Breast epithelium (tissue), 4 donors: ENCODE measurements around the gene PLXND1. TPM values are rescaled to one million over a fixed set of nuclear protein-coding genes. Genes with fewer than 3 reads are reported as not detected.

ENCODE experiments used
- DNase-seq, 2 donors: peaks; one replicate each; pipeline ENCODE4 v3.0.0-alpha.2; 2019; ENCODE audit warnings: low spot score in 2 of 2
- H3K27ac ChIP-seq, 2 donors: fragments of 200-600 bp; sonication (generic) in 1 of 2; one replicate each; pipeline ENCODE4 v1.5.1; 2016 to 2019; ENCODE audit warnings: mild to moderate bottlenecking in 1 of 2
- H3K27me3 ChIP-seq, 2 donors: fragments of 200-600 bp; sonication (generic) in 1 of 2; one replicate each; pipeline versions ENCODE4 v1.5.1 to v1.6.0; 2017 to 2019; ENCODE audit warnings: control low read depth in 1 of 2, mild to moderate bottlenecking in 1 of 2
- H3K36me3 ChIP-seq: fragments of 200-600 bp; one replicate; pipeline ENCODE4 v1.5.1; 2019
- H3K4me1 ChIP-seq, 2 donors: fragments of 200-600 bp; sonication (generic); one replicate each; pipeline ENCODE4 v1.5.1; 2016 to 2019; ENCODE audit warnings: control low read depth in 1 of 2
- H3K4me3 ChIP-seq, 3 donors: fragments of 200-600 bp; sonication (generic); 1 replicate in 2 of 3; 2 replicates in 1 of 3; pipeline ENCODE4 v1.5.1; 2016 to 2019; ENCODE audit warnings: mild to moderate bottlenecking in 3 of 3, moderate library complexity in 2 of 3
- H3K9me3 ChIP-seq, 2 donors: fragments of 200-600 bp; sonication (generic) in 1 of 2; one replicate each; pipeline ENCODE4 v1.5.1; 2016 to 2019; ENCODE audit warnings: control low read depth in 1 of 2
- POLR2A ChIP-seq: fragments of 450-650 bp; IDR thresholded peaks from one replicate; pipeline ENCODE4 v1.6.1; 2016; ENCODE audit warnings: antibody characterized with exemption, mild to moderate bottlenecking, moderate library complexity
- POLR2AphosphoS5 ChIP-seq, 3 donors: sonication (generic); formaldehyde crosslinking; IDR thresholded peaks; one replicate each; pipeline ENCODE4 v1.6.1; 2017; ENCODE audit warnings: antibody characterized with exemption in 3 of 3
- intact Hi-C: fragments of 100-400 bp; cut with DNase I; formaldehyde crosslinking; loops from one replicate; pipeline ENCODE4 v1.15.1; 2023; ENCODE audit warnings: low total_unique reads
- total RNA-seq, 3 donors: library from RNA; depleted of rRNA; stranded (reverse); fragments of >200 nt; gene quantifications; one replicate each; pipeline ENCODE4 v1.1.0, GENCODE V29; 2016
- TF ChIP-seq, protein P1 (sequence below), 3 donors: fragments of 450-650 bp; IDR thresholded peaks; one replicate each; pipeline ENCODE4 v1.5.1; 2016 to 2017; ENCODE audit warnings: antibody characterized with exemption in 3 of 3, mild to moderate bottlenecking in 3 of 3, moderate library complexity in 3 of 3

The PLXND1 gene
- total RNA-seq, 3 donors from 2014 or later, result 53.6 to 187 (median 118) TPM

GRCh38 chr3:129521611-129522010, 84.9 kb downstream of the PLXND1 start:
- no peak for DNase-seq
- intact Hi-C loops, result no loop called here
- no peaks in the 10 kb centered on the region for H3K4me1 ChIP-seq

DNA sequence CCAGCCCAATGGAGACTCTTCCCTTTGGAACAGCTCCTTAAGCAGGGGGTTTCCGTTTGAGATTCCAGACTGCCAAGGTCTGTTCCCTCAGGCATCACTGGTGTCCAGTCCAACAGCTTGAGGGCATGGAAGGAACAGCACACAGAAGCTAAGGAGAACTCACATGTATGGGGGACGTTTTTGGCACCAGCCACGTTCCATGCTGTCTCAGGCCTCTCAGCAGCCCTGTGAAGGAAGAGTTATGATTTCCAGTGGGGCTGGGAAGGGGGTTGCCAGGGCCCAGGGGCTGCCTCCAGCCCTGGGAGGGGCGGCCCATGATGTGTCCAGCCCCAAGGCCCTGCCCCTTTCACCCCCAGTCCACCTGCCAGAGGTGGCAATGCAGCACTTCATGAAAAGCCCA, 85.5 kb downstream of the PLXND1 start:
- Histone ChIP-seq H3K4me3 (no peak overlapping the region), H3K27ac (no peak overlapping the region), H3K9me3 (no peaks in the 10 kb centered on the region), H3K27me3 (no peaks in the 10 kb centered on the region), H3K4me1 (no peaks in the 10 kb centered on the region), H3K36me3 (no peaks in the 10 kb centered on the region)
- intact Hi-C loops, result no loop called here
- TF ChIP-seq, protein P1, sequence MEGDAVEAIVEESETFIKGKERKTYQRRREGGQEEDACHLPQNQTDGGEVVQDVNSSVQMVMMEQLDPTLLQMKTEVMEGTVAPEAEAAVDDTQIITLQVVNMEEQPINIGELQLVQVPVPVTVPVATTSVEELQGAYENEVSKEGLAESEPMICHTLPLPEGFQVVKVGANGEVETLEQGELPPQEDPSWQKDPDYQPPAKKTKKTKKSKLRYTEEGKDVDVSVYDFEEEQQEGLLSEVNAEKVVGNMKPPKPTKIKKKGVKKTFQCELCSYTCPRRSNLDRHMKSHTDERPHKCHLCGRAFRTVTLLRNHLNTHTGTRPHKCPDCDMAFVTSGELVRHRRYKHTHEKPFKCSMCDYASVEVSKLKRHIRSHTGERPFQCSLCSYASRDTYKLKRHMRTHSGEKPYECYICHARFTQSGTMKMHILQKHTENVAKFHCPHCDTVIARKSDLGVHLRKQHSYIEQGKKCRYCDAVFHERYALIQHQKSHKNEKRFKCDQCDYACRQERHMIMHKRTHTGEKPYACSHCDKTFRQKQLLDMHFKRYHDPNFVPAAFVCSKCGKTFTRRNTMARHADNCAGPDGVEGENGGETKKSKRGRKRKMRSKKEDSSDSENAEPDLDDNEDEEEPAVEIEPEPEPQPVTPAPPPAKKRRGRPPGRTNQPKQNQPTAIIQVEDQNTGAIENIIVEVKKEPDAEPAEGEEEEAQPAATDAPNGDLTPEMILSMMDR (IDR thresholded peaks at IDR 0.05), result no peak
- TF ChIP-seq POLR2AphosphoS5 (IDR thresholded peaks at IDR 0.05), result no peak
- no peak for TF ChIP-seq POLR2A
- no peak for DNase-seq

More at GRCh38 chr3:129521611-129522010, 84.9 kb downstream of the PLXND1 start:
- TF ChIP-seq POLR2AphosphoS5 (IDR thresholded peaks at IDR 0.05) (no peak), POLR2A (no peak)
- TF ChIP-seq, protein P1 (IDR thresholded peaks at IDR 0.05), result no peak
- Histone ChIP-seq H3K27me3 (no peaks in the 10 kb centered on the region), H3K36me3 (no peaks in the 10 kb centered on the region), H3K9me3 (no peaks in the 10 kb centered on the region), H3K4me3 (no peak overlapping the region), H3K27ac (no peak overlapping the region)

GRCh38 chr3:129519896-129520715, 86.4 kb downstream of the PLXND1 start:
- Histone ChIP-seq H3K4me1 (no peaks in the 10 kb centered on the region), H3K27me3 (no peaks in the 10 kb centered on the region), H3K4me3 (no peak overlapping the region), H3K36me3 (no peaks in the 10 kb centered on the region), H3K9me3 (no peaks in the 10 kb centered on the region), H3K27ac (no peak overlapping the region)
- TF ChIP-seq, protein P1 (IDR thresholded peaks at IDR 0.05), result no peak
- TF ChIP-seq POLR2AphosphoS5 (IDR thresholded peaks at IDR 0.05) (no peak), POLR2A (no peak)
- intact Hi-C loops, result no loop called here
- DNase-seq, result no peak

GRCh38 chr3:129519449-129519848, 87.0 kb downstream of the PLXND1 start:
- DNase-seq, result no peak
- H3K36me3 ChIP-seq, result no peaks in the 10 kb centered on the region
- H3K4me1 ChIP-seq, result no peaks in the 10 kb centered on the region
- H3K27me3 ChIP-seq, result no peaks in the 10 kb centered on the region
- H3K27ac ChIP-seq, result no peak overlapping the region
- intact Hi-C loops, result no loop called here
- no peak for TF ChIP-seq POLR2AphosphoS5 (IDR thresholded peaks at IDR 0.05)
- no peak for TF ChIP-seq POLR2A
- TF ChIP-seq, protein P1 (IDR thresholded peaks at IDR 0.05), result no peak
- no peaks in the 10 kb centered on the region for H3K9me3 ChIP-seq
- no peak overlapping the region for H3K4me3 ChIP-seq

- intact Hi-C loops, result no loop called here
- no peaks in the 10 kb centered on the region for H3K9me3 ChIP-seq
- no peaks in the 10 kb centered on the region for H3K36me3 ChIP-seq
- TF ChIP-seq POLR2A (no peak), POLR2AphosphoS5 (IDR thresholded peaks at IDR 0.05) (no peak)
- TF ChIP-seq, protein P1 (IDR thresholded peaks at IDR 0.05), result no peak
- no peak overlapping the region for H3K4me3 ChIP-seq
- no peak for DNase-seq
- no peaks in the 10 kb centered on the region for H3K4me1 ChIP-seq
- H3K27ac ChIP-seq, result no peak overlapping the region
- H3K27me3 ChIP-seq, result no peaks in the 10 kb centered on the region
These were observed 87.9 kb downstream of the PLXND1 start for GRCh38 chr3:129518581-129518980.
